IMR-90 (cell line): ENCODE data around the gene SH2D6. TPM values are rescaled to one million over a fixed set of nuclear protein-coding genes. Genes with fewer than 3 reads are reported as not detected.
"Not testable (repeated sequence)": the region's sequence is repeated elsewhere in the genome, so short reads cannot be mapped to it uniquely, and the experiment has no call there.

ENCODE experiments used
- ATAC-seq: fragments of 200-7000 bp; cut with Tn5 transposase; 2 replicates; pipeline ENCODE4 v1.9.1; 2020; ENCODE audit warnings: low read depth, mild to moderate bottlenecking, moderate library complexity
- BruUV-seq: library from RNA; stranded (reverse); fragments of 400-500 nt; replicated peaks from 2 replicates; lab custom pipeline; 2021; lab: Mats Ljungman, UMichigan
- CTCF ChIA-PET: fragments of 300-600 bp; formaldehyde crosslinking; extraction: SDS; loops from one replicate; lab custom pipeline; 2021; ENCODE audit warnings: antibody characterized with exemption; lab: Yijun Ruan, JAX
- POLR2A ChIA-PET: fragments of 300-600 bp; sonication (Branson Sonifier 250); formaldehyde crosslinking; loops from one replicate; lab custom pipeline; 2022; ENCODE audit warnings: antibody characterized with exemption; ENCODE audit not compliant: unreplicated experiment; lab: Charles Lee
- DNase-seq: peaks from one replicate; pipeline ENCODE4 v3.0.0; 2013
- H2AFZ ChIP-seq: replicated peaks from 2 replicates; pipeline ENCODE3; 2013; ENCODE audit warnings: low read length, mild to moderate bottlenecking; ENCODE audit not compliant: poor library complexity
- H2AK5ac ChIP-seq: 2 replicates; pipeline ENCODE4 v1.6.1; 2013; ENCODE audit warnings: low read depth, low read length, inconsistent platforms
- H2AK9ac ChIP-seq: replicated peaks from 2 replicates; pipeline ENCODE3; 2013; ENCODE audit warnings: mild to moderate bottlenecking, low read depth, low read length, moderate library complexity; ENCODE audit not compliant: poor library complexity
- H2BK120ac ChIP-seq: 2 replicates; pipeline ENCODE4 v1.6.1; 2013; ENCODE audit warnings: low read depth, low read length, inconsistent platforms
- H2BK15ac ChIP-seq: 3 replicates; pipeline ENCODE4 v1.6.1; 2013; ENCODE audit warnings: low read depth, low read length, inconsistent platforms
- H2BK20ac ChIP-seq: 2 replicates; pipeline ENCODE4 v1.6.1; 2013; ENCODE audit warnings: low read depth, mild to moderate bottlenecking, inconsistent platforms, low read length, moderate library complexity
- H2BK5ac ChIP-seq: 2 replicates; pipeline ENCODE4 v1.6.1; 2013; ENCODE audit warnings: mild to moderate bottlenecking, low read depth, low read length, inconsistent platforms; ENCODE audit not compliant: poor library complexity, severe bottlenecking
- H3K14ac ChIP-seq: replicated peaks from 2 replicates; pipeline ENCODE4 v1.6.1; 2013; ENCODE audit warnings: low read depth, low read length, inconsistent platforms
- H3K18ac ChIP-seq: 2 replicates; pipeline ENCODE4 v1.6.1; 2013; ENCODE audit warnings: low read depth, low read length, control low read depth
- H3K23ac ChIP-seq: 2 replicates; pipeline ENCODE4 v1.6.1; 2013; ENCODE audit warnings: low read depth, low read length, inconsistent platforms
- H3K27ac ChIP-seq: 2 replicates; pipeline ENCODE4 v1.5.1; 2013; ENCODE audit warnings: mild to moderate bottlenecking, control low read depth, low read length; ENCODE audit not compliant: insufficient read depth
- H3K27me3 ChIP-seq: 2 replicates; pipeline ENCODE4 v1.6.1; 2013; ENCODE audit warnings: low read length; ENCODE audit not compliant: control insufficient read depth, insufficient read depth
- H3K36me3 ChIP-seq: 2 replicates; pipeline ENCODE4 v1.6.1; 2013; ENCODE audit warnings: low read length, mixed read lengths; ENCODE audit not compliant: control insufficient read depth, insufficient read depth
- H3K4ac ChIP-seq: 2 replicates; pipeline ENCODE4 v1.6.1; 2013; ENCODE audit warnings: low read depth, low read length, inconsistent platforms
- H3K4me1 ChIP-seq: 2 replicates; pipeline ENCODE4 v1.6.1; 2013; ENCODE audit warnings: low read length, mixed read lengths; ENCODE audit not compliant: control insufficient read depth, insufficient read depth
- H3K4me2 ChIP-seq: 2 replicates; pipeline ENCODE4 v1.6.1; 2013; ENCODE audit warnings: low read depth, mild to moderate bottlenecking, control low read depth, low read length, moderate library complexity
- H3K4me3 ChIP-seq: 2 replicates; pipeline ENCODE4 v1.5.1; 2013; ENCODE audit warnings: low read depth, mild to moderate bottlenecking, control low read depth, low read length, moderate library complexity; ENCODE audit not compliant: insufficient read depth
- H3K56ac ChIP-seq: 2 replicates; pipeline ENCODE4 v1.6.1; 2013; ENCODE audit warnings: low read length, inconsistent platforms; ENCODE audit not compliant: insufficient read depth; ENCODE audit errors: extremely low read depth
- H3K79me1 ChIP-seq, 2 experiments: 2 replicates each; pipeline ENCODE4 v1.6.1; 2013; ENCODE audit warnings: low read length in 2 of 2, inconsistent platforms in 1 of 2, low read depth in 1 of 2
- H3K9ac ChIP-seq: 2 replicates; pipeline ENCODE4 v1.6.1; 2013; ENCODE audit warnings: low read depth, low read length, control low read depth
- H3K9me1 ChIP-seq: 2 replicates; pipeline ENCODE4 v1.6.1; 2013; ENCODE audit warnings: low read length, inconsistent platforms; ENCODE audit not compliant: insufficient read depth
- H3K9me3 ChIP-seq: 2 replicates; pipeline ENCODE4 v1.6.1; 2013; ENCODE audit warnings: low read length; ENCODE audit not compliant: control insufficient read depth, insufficient read depth
- H4K20me1 ChIP-seq: 2 replicates; pipeline ENCODE4 v1.6.1; 2013; ENCODE audit warnings: low read length, inconsistent platforms; ENCODE audit not compliant: insufficient read depth
- H4K5ac ChIP-seq: 2 replicates; pipeline ENCODE4 v1.6.1; 2013; ENCODE audit warnings: mild to moderate bottlenecking, low read depth, low read length, control low read depth
- H4K8ac ChIP-seq, 2 experiments: 2 replicates each; pipeline ENCODE4 v1.6.1; 2013; ENCODE audit warnings: low read depth in 2 of 2, low read length in 2 of 2, control low read depth in 1 of 2, inconsistent platforms in 1 of 2
- H4K91ac ChIP-seq: 2 replicates; pipeline ENCODE4 v1.6.1; 2013; ENCODE audit warnings: low read depth, low read length, inconsistent platforms; ENCODE audit not compliant: insufficient read depth
- WGBS, 2 experiments: methylation state at CpG; one replicate each; pipeline versions ENCODE4 v1.1.5 to v1.1.7; 2013; ENCODE audit warnings: missing lambda C conversion rate in 2 of 2; ENCODE audit not compliant: insufficient read length in 1 of 2; ENCODE audit errors: extremely low coverage in 2 of 2; 5-methylcytosine and 5-hydroxymethylcytosine counted together
- dilution Hi-C: fragments of 300-500 bp; cut with HindIII; formaldehyde crosslinking; loops from one replicate; pipeline ENCODE4 v1.14.3; 2018; ENCODE audit warnings: low sequenced_read_pairs; ENCODE audit not compliant: unreplicated experiment
- in situ Hi-C: fragments of 300-500 bp; cut with MboI; formaldehyde crosslinking; loops from 3 replicates; pipeline ENCODE4 v1.14.3; 2019; ENCODE audit warnings: low sequenced_read_pairs, inconsistent platforms, mixed read lengths
- intact Hi-C: fragments of 100-400 bp; cut with micrococcal nuclease; formaldehyde crosslinking; loops from 2 replicates; pipeline ENCODE4 v1.10.0; 2022
- polyA plus RNA-seq, 3 experiments: library from polyadenylated mRNA; depleted of rRNA; stranded (reverse); fragments of >200 nt; gene quantifications; 2 replicates each; pipeline ENCODE4 v1.2.3, GENCODE V29; 2012; ENCODE audit warnings: low replicate concordance in 1 of 3
- total RNA-seq: library from RNA; depleted of rRNA; stranded (reverse); fragments of >200 nt; gene quantifications from 2 replicates; pipeline ENCODE4 v1.2.3, GENCODE V29; 2012

Gene SH2D6
- total and polyA plus RNA-seq, 2 of the 4 experiments (the other 2 are of a cell fraction) = 0.32 to 0.36 TPM

- DNase-seq, H3K4me2 ChIP-seq, dilution Hi-C loops, H3K79me1 ChIP-seq, H2BK120ac ChIP-seq, H3K9ac ChIP-seq, H4K91ac ChIP-seq, H4K5ac ChIP-seq, H4K8ac ChIP-seq, H3K27ac ChIP-seq, H3K23ac ChIP-seq, H3K27me3 ChIP-seq, in situ Hi-C loops, H3K4me3 ChIP-seq, H2BK5ac ChIP-seq, H2AFZ ChIP-seq, H2BK15ac ChIP-seq, ATAC-seq, BruUV-seq, H3K56ac ChIP-seq, intact Hi-C loops, H3K14ac ChIP-seq, H4K20me1 ChIP-seq, H3K18ac ChIP-seq, H2AK9ac ChIP-seq, H3K9me3 ChIP-seq, H3K36me3 ChIP-seq, H2BK20ac ChIP-seq: not testable (repeated sequence)
- Histone ChIP-seq H2AK5ac (0 out of 2 replicates have a peak overlapping the region, but pooled peaks have one; percentile 31), H3K4ac (peak overlapping the region; percentile 24; the same call in 1 of the 2 replicates), H3K9me1 (peaks cover 28% of the 10 kb centered on the region), H3K4me1 (peaks cover 20% of the 10 kb centered on the region)
- ChIA-PET CTCF (interaction anchor here (0.6 kb wide), 1 partner anchor 103 kb away, joined by 5 read pairs; no protein-coding TSS in a partner anchor), POLR2A (interaction anchor here (0.6 kb wide), 1 partner anchor 14 kb away, joined by 4 read pairs; no protein-coding TSS in a partner anchor)
- WGBS, 2 experiments = 100% methylated on average over 1 of the region's 9 CpGs; no CpG with 5 or more reads in 1 of the 2 experiments
Observed at GRCh38 chr2:85439569-85439968, 21.1 kb downstream of the SH2D6 start.
